ENCODE results near the gene C1GALT1.
"Not testable (repeated sequence)": the region's sequence is repeated elsewhere in the genome, so short reads cannot be mapped to it uniquely, and the experiment has no call there.

C1GALT1 gene

DNA sequence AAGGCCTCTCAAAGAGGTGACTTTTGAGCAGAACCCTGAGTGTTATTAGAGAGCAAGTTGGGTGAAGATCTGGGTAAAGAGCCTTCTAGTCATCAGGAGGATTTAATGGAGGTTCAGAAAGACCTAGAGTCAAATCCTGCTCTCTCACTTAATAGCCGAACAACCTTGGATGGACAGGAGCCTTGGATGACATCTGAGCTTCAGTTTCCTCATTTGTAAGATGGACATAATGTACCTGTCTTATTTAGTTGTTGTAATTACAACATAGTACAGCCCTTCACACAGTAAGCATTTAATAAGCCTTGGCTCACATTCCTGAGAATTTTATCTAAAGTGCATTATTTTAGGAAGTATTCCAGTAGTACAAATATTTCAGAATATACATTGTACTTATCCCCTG is 57.0 kb downstream of the C1GALT1 start:
- no peak for DNase-seq

- no peak for DNase-seq
Measured at GRCh38 chr7:7242899-7243298, 60.6 kb downstream of the C1GALT1 start.

GRCh38 chr7:7245233-7245632 is 62.9 kb downstream of the C1GALT1 start:
- not testable (repeated sequence) for DNase-seq

GRCh38 chr7:7246223-7246622 is 63.9 kb downstream of the C1GALT1 start:
- no peak for DNase-seq

DNA sequence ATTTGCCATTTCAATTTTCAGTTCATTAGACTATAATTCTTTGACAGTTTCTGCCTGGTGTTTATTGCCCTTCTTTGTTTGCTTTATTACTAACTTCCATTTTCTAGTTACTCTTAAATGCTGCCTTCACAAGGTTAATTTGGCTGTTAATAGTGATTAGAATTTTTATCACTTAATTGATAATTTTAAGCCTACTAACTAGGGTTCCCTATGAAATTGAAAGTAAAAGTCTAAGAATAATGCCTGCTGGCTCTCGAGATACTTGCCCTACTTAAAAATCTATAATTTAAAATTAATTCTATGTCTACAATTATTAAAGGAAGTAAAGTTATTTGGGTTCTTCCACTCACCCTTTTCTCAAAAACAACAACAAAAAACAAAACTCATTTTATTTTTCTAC is 65.3 kb downstream of the C1GALT1 start:
- no peak for DNase-seq

GRCh38 chr7:7249814-7250213 is 67.5 kb downstream of the C1GALT1 start:
- no peak for DNase-seq

- no peak for DNase-seq
Measured at GRCh38 chr7:7251742-7252141, 69.4 kb downstream of the C1GALT1 start.

- DNase-seq, result no peak
Measured at GRCh38 chr7:7254319-7254718, 72.0 kb downstream of the C1GALT1 start.

GRCh38 chr7:7254908-7255307 is 72.6 kb downstream of the C1GALT1 start:
- no peak for DNase-seq

DNA sequence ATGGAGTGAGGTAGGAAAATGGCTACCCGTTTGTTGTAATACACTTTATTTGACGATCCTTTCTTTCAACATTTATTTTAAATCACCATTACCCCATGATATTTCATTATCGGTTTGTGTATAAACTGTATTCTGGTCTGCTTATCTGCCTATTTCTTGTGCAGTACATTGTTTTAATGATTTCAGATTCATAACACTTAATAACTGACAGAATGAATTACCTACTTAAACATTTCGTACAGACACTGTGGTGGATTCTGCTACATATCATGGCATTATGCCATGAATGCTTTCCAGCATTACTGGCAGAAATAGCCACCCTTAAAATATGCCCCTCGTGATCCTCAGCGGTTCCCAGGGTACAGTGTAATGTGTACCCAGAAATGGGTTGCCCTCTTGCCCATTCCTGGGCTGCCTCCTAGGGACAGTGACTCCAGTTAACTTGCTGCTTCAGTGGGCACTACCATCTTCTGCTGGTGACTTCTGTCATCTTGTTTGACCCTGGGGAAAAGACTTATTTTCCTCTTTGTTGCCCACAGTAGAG is 74.5 kb downstream of the C1GALT1 start:
- no peak for DNase-seq

- peak; percentile 37 for DNase-seq
Measured at GRCh38 chr7:7257899-7258692, 75.8 kb downstream of the C1GALT1 start.

- DNase-seq, result no peak
Measured at GRCh38 chr7:7261863-7262262, 79.5 kb downstream of the C1GALT1 start.

DNA sequence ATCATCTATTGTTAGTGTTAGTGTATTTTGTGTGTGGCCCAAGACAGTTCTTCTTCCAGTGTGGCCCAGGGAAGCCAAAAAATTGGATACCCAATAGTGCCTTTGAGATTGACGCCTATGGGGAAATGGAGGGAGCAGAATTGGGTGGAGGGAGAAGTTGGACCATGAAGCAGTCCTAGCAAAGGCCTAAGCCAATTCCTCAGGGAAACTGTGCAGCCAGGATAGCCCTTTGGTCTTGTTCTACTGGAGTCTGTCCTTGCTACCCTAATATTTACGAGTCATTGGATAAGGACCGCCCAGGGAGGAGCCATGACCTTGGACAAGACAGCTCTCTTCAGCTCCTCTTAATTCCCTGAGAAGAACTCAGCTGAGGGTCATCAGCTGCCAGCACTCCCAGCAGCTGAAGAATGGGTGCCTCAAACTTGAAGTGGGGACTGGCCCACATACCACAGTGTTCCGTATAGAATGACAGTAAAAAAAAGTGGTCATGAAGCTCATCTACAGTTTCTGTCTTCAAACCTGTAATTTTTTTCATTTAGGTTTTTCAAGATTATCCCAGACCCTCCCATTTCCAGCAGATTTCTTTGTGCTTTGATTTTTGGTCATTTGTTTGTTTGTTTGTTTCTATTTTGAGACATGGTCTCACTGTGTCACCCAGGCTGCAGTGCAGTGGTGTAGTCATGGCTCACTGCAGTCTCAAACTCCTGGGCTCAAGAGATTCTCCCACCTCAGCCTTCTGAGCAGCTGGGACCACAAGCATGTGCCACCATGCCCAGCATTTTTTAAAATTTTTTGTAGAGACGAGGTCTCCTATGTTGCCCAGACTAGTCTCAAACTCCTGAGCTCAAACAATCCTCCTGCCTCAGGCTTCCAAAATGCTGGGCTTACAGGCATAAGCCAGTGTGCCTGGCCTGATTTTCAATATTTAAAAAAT is 81.2 kb downstream of the C1GALT1 start:
- DNase-seq, result no peak

- DNase-seq, result no peak
Measured at GRCh38 chr7:7264306-7265040, 82.1 kb downstream of the C1GALT1 start.

GRCh38 chr7:7265081-7266075 is 83.0 kb downstream of the C1GALT1 start:
- DNase-seq, result no peak

GRCh38 chr7:7266257-7266881 is 84.0 kb downstream of the C1GALT1 start:
- DNase-seq, result no peak

- DNase-seq, result no peak
Measured at GRCh38 chr7:7271094-7271874, 88.9 kb downstream of the C1GALT1 start.

- DNase-seq, result no peak
Measured at GRCh38 chr7:7272294-7272693, 90.0 kb downstream of the C1GALT1 start.

DNA sequence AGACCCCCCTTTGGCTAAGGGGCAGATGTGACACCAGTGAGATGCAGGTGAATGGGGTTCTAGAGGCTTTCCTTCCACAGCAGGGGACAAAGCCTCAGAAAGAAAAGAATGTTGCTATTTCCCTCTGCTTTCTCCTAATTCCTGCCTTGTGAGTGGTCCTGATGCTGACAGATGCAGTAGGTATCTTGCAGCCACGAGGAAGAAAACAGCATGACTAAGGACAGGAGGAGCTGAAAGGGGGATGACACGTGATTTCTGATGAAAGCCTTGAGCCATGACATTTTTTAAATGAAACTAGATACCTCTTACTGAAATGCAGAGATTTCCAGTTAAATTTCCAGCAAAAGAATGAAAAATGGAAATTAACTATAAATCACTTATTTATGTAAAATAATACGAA is 92.4 kb downstream of the C1GALT1 start:
- no peak for DNase-seq

GRCh38 chr7:7276161-7276560 is 93.8 kb downstream of the C1GALT1 start:
- no peak for DNase-seq
